BLaER1 treated with 17β-estradiol and CSF1 and Interleukin-3, amounts not matched to agents 10 nM and 100 nM (cell line): ENCODE results near the gene RPL31.

ENCODE experiments used
- H3K27ac ChIP-seq, 11 experiments: shearing (Covaris generic); formaldehyde crosslinking; 2 replicates each; pipeline ENCODE4 v1.8.1; 2022
- H3K27me3 ChIP-seq, 11 experiments: shearing (Covaris generic); formaldehyde crosslinking; 2 replicates each; pipeline ENCODE4 v1.8.1; 2022
- H3K36me3 ChIP-seq, 11 experiments: shearing (Covaris generic); formaldehyde crosslinking; 2 replicates each; pipeline ENCODE4 v1.8.1; 2022
- H3K4me1 ChIP-seq, 10 experiments: shearing (Covaris generic); formaldehyde crosslinking; 2 replicates each; pipeline ENCODE4 v1.8.1; 2022
- H3K4me2 ChIP-seq, 11 experiments: shearing (Covaris generic); formaldehyde crosslinking; 2 replicates each; pipeline ENCODE4 v1.8.1; 2022
- H3K4me3 ChIP-seq, 10 experiments: shearing (Covaris generic); formaldehyde crosslinking; 2 replicates each; pipeline ENCODE4 v1.8.1; 2022
- H3K9ac ChIP-seq, 11 experiments: shearing (Covaris generic); formaldehyde crosslinking; 2 replicates each; pipeline ENCODE4 v1.8.1; 2022
- H3K9me3 ChIP-seq, 11 experiments: shearing (Covaris generic); formaldehyde crosslinking; replicated peaks in 1 of 11; 2 replicates each; pipeline ENCODE4 v1.8.1; 2022
- H4K20me1 ChIP-seq, 11 experiments: shearing (Covaris generic); formaldehyde crosslinking; 2 replicates each; pipeline ENCODE4 v1.8.1; 2022
- Cebpa-rat ChIP-seq, 11 experiments: shearing (Covaris generic); IDR thresholded peaks; 2 replicates each; pipeline ENCODE4 v1.8.1; 2022

RPL31 gene

GRCh38 chr2:100960688-100961087 lies 41.4 kb upstream of the RPL31 start:
- Histone ChIP-seq H3K4me2 (no peak overlapping the region), H3K36me3 (no peaks in the 10 kb centered on the region), H3K9ac (no peak overlapping the region), H3K27ac (no peak overlapping the region), H4K20me1 (no peaks in the 10 kb centered on the region; a peak in 1 of 22 replicates), H3K4me1 (no peaks in the 10 kb centered on the region), H3K4me3 (no peak overlapping the region), H3K27me3 (no peaks in the 10 kb centered on the region), H3K9me3 (no peaks in the 10 kb centered on the region)
- no peak for TF ChIP-seq Cebpa-rat (IDR thresholded peaks at IDR 0.05)

GRCh38 chr2:100962366-100963025 lies 39.6 kb upstream of the RPL31 start:
- Histone ChIP-seq H3K4me3 (no peak overlapping the region), H3K27me3 (no peaks in the 10 kb centered on the region), H3K9ac (no peak overlapping the region), H3K4me1 (no peaks in the 10 kb centered on the region), H3K27ac (no peak overlapping the region), H3K9me3 (no peaks in the 10 kb centered on the region), H3K36me3 (no peaks in the 10 kb centered on the region), H3K4me2 (no peak overlapping the region), H4K20me1 (no peaks in the 10 kb centered on the region; a peak in 1 of 22 replicates)
- no peak for TF ChIP-seq Cebpa-rat (IDR thresholded peaks at IDR 0.05)

DNA sequence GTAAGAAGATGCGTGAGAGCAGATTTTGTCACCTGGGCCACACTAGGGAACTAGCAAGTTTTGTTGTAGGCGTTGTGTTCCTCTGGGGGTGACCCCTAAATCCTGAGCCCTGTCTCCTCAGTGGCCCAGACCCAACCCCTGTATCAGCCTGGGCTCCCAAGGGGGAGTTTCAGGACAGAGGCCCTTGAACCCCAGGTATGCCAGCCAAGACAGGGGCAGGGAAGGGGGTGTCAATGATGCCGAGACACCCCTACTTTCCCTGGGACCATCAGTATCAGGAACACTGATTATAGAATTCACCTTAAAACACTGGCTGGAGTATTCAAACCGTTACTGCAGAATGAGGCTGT lies 39.1 kb upstream of the RPL31 start:
- no peaks in the 10 kb centered on the region for H3K36me3 ChIP-seq
- TF ChIP-seq Cebpa-rat (IDR thresholded peaks at IDR 0.05), result no peak
- no peak overlapping the region for H3K9ac ChIP-seq
- no peaks in the 10 kb centered on the region for H3K9me3 ChIP-seq
- H4K20me1 ChIP-seq, result no peaks in the 10 kb centered on the region; a peak in 1 of 22 replicates
- H3K4me1 ChIP-seq, result no peaks in the 10 kb centered on the region
- H3K27me3 ChIP-seq, result no peaks in the 10 kb centered on the region
- no peak overlapping the region for H3K27ac ChIP-seq
- no peak overlapping the region for H3K4me3 ChIP-seq
- no peak overlapping the region for H3K4me2 ChIP-seq

GRCh38 chr2:100964222-100964621 lies 37.9 kb upstream of the RPL31 start:
- Histone ChIP-seq H3K27me3 (no peaks in the 10 kb centered on the region), H3K36me3 (no peaks in the 10 kb centered on the region), H4K20me1 (no peaks in the 10 kb centered on the region; a peak in 1 of 22 replicates), H3K9ac (no peak overlapping the region), H3K4me3 (no peak overlapping the region), H3K4me1 (no peaks in the 10 kb centered on the region), H3K4me2 (no peak overlapping the region), H3K27ac (no peak overlapping the region), H3K9me3 (no peaks in the 10 kb centered on the region)
- no peak for TF ChIP-seq Cebpa-rat (IDR thresholded peaks at IDR 0.05)

DNA sequence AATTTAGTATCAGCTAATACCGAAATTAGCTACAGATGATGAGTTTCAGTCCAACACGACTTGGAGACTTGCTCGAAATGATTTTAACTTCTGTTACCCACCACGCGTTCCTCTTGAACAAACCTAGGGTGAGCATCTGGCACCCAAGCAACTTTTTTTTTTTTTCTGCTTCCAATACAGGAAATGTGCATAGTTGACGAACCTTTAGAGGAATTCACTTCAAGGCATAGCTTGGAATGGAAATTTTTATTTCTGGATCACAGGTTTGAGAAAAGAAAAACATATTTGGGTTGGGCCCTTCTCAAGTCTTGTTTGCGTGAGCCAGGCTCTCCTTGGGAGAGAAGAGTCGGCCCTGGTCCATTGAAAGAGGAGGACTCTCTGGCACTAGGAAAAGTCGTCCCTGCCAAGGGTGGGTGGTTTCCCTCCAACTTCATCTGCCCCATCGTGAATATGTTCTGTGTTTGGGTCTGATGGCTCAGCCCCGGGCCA lies 37.4 kb upstream of the RPL31 start:
- Histone ChIP-seq H3K27me3 (no peaks in the 10 kb centered on the region), H3K9ac (no peak overlapping the region), H3K27ac (no peak overlapping the region), H3K9me3 (no peaks in the 10 kb centered on the region), H3K36me3 (no peaks in the 10 kb centered on the region), H3K4me2 (no peak overlapping the region), H3K4me3 (no peak overlapping the region), H3K4me1 (no peaks in the 10 kb centered on the region), H4K20me1 (no peaks in the 10 kb centered on the region; a peak in 1 of 22 replicates)
- TF ChIP-seq Cebpa-rat (IDR thresholded peaks at IDR 0.05), result no peak

- no peak for TF ChIP-seq Cebpa-rat (IDR thresholded peaks at IDR 0.05)
- Histone ChIP-seq H3K4me3 (no peak overlapping the region), H3K4me1 (no peaks in the 10 kb centered on the region), H3K9me3 (no peaks in the 10 kb centered on the region), H3K9ac (no peak overlapping the region), H3K27me3 (no peaks in the 10 kb centered on the region), H3K27ac (no peak overlapping the region), H3K36me3 (no peaks in the 10 kb centered on the region), H4K20me1 (no peaks in the 10 kb centered on the region; a peak in 1 of 22 replicates), H3K4me2 (no peak overlapping the region)
These were observed 36.5 kb upstream of the RPL31 start for GRCh38 chr2:100965596-100965995.

GRCh38 chr2:100967716-100968115 lies 34.4 kb upstream of the RPL31 start:
- TF ChIP-seq Cebpa-rat (IDR thresholded peaks at IDR 0.05), result no peak
- Histone ChIP-seq H3K4me2 (no peak overlapping the region), H3K4me1 (no peaks in the 10 kb centered on the region), H3K9me3 (no peaks in the 10 kb centered on the region), H3K27me3 (no peaks in the 10 kb centered on the region), H4K20me1 (no peaks in the 10 kb centered on the region; a peak in 1 of 22 replicates), H3K27ac (no peak overlapping the region), H3K4me3 (no peak overlapping the region), H3K9ac (no peak overlapping the region), H3K36me3 (no peaks in the 10 kb centered on the region)

GRCh38 chr2:100968146-100969145 lies 33.6 kb upstream of the RPL31 start:
- TF ChIP-seq Cebpa-rat (IDR thresholded peaks at IDR 0.05), result no peak
- H3K4me3 ChIP-seq, result no peak overlapping the region
- H3K9ac ChIP-seq, result no peak overlapping the region
- no peaks in the 10 kb centered on the region for H3K27me3 ChIP-seq
- no peaks in the 10 kb centered on the region for H4K20me1 ChIP-seq
- H3K4me2 ChIP-seq, result no peak overlapping the region
- no peaks in the 10 kb centered on the region for H3K9me3 ChIP-seq
- no peaks in the 10 kb centered on the region for H3K4me1 ChIP-seq
- no peak overlapping the region for H3K27ac ChIP-seq
- no peaks in the 10 kb centered on the region for H3K36me3 ChIP-seq

- Histone ChIP-seq H4K20me1 (no peaks in the 10 kb centered on the region), H3K9me3 (no peaks in the 10 kb centered on the region), H3K9ac (no peak overlapping the region), H3K27ac (no peak overlapping the region), H3K4me3 (no peak overlapping the region), H3K36me3 (no peaks in the 10 kb centered on the region), H3K4me1 (peaks cover 0 to 11% (median 9%) of the 10 kb centered on the region in 10 experiments; a peak in 13 of 20 replicates), H3K4me2 (no peak overlapping the region), H3K27me3 (no peaks in the 10 kb centered on the region)
- no peak for TF ChIP-seq Cebpa-rat (IDR thresholded peaks at IDR 0.05)
These were observed 32.1 kb upstream of the RPL31 start for GRCh38 chr2:100969998-100970397.
